K562 (cell line): ENCODE results near the gene CD24.

Experiments used
- CBX3 ChIP-seq, 2 experiments: IDR thresholded peaks; 1 replicate in 1 of 2; 2 replicates in 1 of 2; pipeline ENCODE4 v1.6.1; 2012; ENCODE audit warnings: inconsistent platforms in 2 of 2, low read length in 2 of 2, borderline replicate concordance in 1 of 2, control low read depth in 1 of 2
- ZBTB49 ChIP-seq: sonication (generic); formaldehyde crosslinking; IDR thresholded peaks from 2 replicates; pipeline ENCODE4 v1.8.0; 2022; ENCODE audit warnings: missing genetic modification reagents, mild to moderate bottlenecking, borderline replicate concordance
- ZC3H11A ChIP-seq: IDR thresholded peaks from 2 replicates; pipeline ENCODE4 v1.6.1; 2012; ENCODE audit warnings: low read depth, low read length, improper control_type of control experiment
- TF ChIP-seq, protein P1 (sequence below): IDR thresholded peaks from 3 replicates; pipeline ENCODE4 v1.6.1; 2011; ENCODE audit warnings: borderline replicate concordance, mild to moderate bottlenecking; ENCODE audit not compliant: insufficient read length, insufficient read depth

- TF ChIP-seq ZC3H11A, result no peak
- TF ChIP-seq ZBTB49 (CRISPR knock-in tag), result no peak
- TF ChIP-seq CBX3 (IDR thresholded peaks at IDR 0.05; ENCODE audit: borderline replicate concordance in 1 of 2, low read length in 2 of 2), result no peak
- TF ChIP-seq, protein P1, sequence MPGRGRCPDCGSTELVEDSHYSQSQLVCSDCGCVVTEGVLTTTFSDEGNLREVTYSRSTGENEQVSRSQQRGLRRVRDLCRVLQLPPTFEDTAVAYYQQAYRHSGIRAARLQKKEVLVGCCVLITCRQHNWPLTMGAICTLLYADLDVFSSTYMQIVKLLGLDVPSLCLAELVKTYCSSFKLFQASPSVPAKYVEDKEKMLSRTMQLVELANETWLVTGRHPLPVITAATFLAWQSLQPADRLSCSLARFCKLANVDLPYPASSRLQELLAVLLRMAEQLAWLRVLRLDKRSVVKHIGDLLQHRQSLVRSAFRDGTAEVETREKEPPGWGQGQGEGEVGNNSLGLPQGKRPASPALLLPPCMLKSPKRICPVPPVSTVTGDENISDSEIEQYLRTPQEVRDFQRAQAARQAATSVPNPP, result no peak
Observed at GRCh38 chr6:107009499-107009898, 35.0 kb upstream of the CD24 start.
